ENCODE measurements around the gene COBL. TPM values are rescaled to one million over a fixed set of nuclear protein-coding genes. Genes with fewer than 3 reads are reported as not detected.

The COBL gene
- total RNA-seq, 1 experiment from 2014 or later = 8.6 TPM

DNA sequence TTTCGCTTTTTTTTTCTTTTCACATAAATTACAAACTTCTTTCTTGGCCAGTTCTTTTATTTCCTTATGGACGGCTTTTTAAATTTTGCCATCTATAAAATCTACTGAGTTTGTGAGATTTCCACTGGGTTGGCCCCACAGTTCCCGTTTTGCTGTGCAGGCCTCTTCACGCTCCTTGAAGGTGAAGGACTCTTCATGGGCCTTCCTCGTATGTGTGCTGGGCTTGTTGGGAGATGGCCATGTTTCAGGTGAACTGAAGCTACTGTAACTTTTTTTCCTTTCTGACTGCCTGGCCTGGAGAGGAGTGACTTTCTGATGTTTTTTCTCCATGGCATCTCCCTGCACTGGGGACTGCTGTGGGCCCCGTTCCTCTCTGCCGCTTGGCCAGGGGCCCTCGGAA, 262.4 kb downstream of the COBL start:
- in situ Hi-C loops (cut with HindIII; ENCODE audit: low pct_unique_long_range_greater_than_20kb, low sequenced_read_pairs) = no loop called here
- DNase-seq (ENCODE audit: low read depth, low spot score) = no peak

DNA sequence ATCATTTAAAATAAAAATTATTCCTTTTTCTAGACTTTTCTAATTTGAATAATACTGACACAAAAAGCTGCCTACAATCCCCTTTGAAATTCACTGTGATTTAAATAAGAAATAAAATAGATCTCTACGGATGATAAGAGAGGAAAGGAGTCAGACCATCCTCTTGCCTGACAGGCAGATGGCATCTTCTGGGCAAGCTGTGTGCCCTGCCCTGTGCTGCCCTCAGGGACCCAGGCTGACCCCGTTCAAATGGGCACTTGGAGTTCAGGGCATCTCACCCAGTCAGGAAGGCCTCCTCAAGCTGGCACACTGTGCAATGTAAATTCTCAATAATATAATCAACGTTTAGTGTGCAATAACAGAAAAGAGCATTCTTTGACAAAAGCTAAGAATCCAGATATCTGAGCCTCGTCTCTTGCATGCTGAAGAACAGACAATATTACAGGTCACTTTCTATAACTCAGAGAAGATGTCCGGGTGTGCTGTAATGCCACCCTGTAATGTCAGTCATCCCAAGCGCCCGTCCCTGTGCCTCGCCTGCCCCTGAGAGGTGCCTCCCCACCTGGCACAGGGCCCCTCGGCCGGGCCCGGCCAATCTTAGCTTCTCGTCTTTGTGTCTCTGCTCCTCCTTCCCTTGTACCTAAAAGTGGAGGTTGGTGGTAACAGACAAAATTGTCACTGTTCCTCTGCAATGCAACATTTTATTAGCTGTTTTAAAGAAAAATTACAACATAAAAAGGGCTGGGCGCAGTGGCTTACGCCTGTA, 263.3 kb downstream of the COBL start:
- in situ Hi-C loops (cut with HindIII; ENCODE audit: low pct_unique_long_range_greater_than_20kb, low sequenced_read_pairs) = no loop called here

DNA sequence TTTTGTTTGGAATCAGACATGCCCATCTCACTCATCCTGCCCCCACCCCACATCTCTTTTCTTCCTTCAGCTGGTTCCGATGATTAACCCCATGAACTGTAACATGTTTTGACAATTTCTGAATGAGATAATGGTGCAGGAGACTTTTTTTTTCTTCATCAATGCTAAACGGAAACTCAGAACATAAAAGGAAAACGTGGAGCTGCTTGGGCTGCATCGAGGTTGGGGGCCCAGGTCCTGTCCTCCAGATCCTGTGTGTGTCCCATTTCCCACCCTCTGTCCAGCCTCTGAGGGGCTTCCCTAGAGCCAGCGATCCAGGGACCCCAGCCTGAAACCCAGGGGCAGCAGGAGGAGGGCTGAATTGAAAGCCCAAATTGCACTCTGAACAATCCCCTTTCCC, 270.1 kb downstream of the COBL start:
- DNase-seq (ENCODE audit: low read depth, low spot score) = no peak
- in situ Hi-C loops (cut with HindIII; ENCODE audit: low pct_unique_long_range_greater_than_20kb, low sequenced_read_pairs) = no loop called here

More for the DNA sequence above, 263.3 kb downstream of the COBL start:
- DNase-seq (ENCODE audit: low read depth, low spot score) = no peak

DNA sequence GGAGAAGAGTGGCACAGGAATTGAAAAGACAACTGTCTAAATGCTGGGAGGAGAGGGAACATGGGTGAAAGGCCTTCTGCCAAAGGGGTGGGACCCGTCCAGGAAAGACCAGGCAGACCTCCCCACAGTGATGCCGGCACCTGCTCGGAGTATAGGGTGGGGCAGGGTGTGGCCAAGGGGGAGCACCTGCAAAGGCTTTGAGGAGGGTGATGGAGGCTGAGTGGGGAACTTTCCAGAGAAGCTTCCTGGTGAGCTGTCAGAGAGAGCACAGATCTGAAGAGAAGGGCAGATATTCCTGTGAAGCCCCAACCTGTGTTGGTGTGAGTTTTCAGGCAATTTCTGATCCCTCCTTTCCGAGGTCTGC, 270.5 kb downstream of the COBL start:
- no peak for DNase-seq (ENCODE audit: low read depth, low spot score)
- in situ Hi-C loops (cut with HindIII; ENCODE audit: low pct_unique_long_range_greater_than_20kb, low sequenced_read_pairs) = no loop called here

DNA sequence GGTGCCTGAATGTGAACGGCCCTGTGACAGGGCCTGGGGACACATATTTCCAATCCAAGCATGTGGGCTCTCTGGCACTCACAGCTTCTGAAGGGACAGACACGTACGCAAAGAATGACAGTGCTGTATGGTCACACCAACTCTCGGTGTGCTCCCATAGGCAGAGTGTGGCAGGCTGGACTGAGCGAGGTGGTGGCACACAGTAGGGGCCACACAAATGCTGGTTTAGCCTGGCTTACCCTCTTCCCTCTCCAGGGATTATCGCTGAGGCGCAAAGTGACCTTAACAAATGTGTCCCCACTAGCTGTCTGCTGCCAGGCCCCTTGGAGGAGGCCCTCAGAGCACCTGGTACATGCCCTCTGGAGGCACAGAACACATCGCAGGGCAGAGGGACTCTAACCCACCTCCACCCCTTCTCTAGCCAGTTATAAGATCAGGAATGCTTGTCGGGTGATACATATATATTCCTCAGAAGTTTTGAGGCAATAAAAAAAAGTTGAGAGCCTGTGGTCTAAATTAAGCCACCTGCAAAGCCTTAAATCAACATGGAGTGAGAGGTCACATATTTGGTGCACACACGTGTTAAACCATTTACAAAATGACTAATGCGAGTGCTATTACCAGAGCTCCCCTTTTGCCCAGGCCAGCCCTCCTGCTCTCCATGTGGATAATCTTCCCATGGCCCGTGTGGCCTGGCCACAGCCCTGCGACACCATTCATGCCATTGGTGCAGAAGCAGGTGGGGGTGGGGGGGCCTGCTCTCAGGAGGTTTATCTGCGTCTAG, 271.1 kb downstream of the COBL start:
- in situ Hi-C loops (cut with HindIII; ENCODE audit: low pct_unique_long_range_greater_than_20kb, low sequenced_read_pairs) = no loop called here
- DNase-seq (ENCODE audit: low read depth, low spot score) = no peak

DNA sequence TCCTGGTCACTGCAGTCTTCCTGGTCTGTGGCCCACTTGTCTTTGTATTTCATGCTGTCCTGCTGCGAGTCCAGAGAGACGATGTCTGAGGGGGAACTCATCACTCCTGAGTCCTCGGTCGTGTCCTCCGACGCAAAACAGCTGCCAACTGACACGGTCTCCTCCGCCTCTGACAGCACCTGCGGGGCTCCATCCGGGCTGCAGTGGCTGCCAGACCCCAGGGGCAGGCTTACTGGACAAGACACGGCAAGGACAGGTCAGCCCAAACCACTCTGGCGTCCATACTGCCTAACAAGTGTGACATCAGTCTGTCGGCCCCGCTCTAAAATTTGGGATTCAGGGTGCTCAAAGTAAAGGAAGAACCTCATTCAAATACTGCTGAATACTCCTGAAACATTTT, 273.1 kb downstream of the COBL start:
- in situ Hi-C loops (cut with HindIII; ENCODE audit: low pct_unique_long_range_greater_than_20kb, low sequenced_read_pairs) = no loop called here
- no peak for DNase-seq (ENCODE audit: low read depth, low spot score)

DNA sequence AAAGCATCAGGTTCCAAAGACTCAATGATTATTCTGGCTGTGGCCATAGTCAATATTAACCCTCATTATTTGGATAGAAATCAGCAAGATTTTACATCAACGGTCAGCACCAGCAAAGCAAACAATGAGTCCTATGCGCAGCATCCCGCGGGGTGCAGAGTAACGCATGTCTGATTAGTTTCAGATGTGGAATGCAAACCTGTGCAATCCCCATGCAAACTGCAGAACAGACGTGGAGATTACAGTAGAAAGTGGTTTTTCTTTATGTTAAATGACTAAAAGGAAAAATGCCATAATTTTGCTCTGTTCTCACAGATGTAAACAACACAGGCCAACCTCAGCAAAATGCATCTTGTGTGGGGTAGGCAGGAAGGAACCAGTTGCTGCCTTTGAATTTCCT, 275.8 kb downstream of the COBL start:
- no peak for DNase-seq (ENCODE audit: low read depth, low spot score)
- in situ Hi-C loops (cut with HindIII; ENCODE audit: low pct_unique_long_range_greater_than_20kb, low sequenced_read_pairs) = no loop called here

DNA sequence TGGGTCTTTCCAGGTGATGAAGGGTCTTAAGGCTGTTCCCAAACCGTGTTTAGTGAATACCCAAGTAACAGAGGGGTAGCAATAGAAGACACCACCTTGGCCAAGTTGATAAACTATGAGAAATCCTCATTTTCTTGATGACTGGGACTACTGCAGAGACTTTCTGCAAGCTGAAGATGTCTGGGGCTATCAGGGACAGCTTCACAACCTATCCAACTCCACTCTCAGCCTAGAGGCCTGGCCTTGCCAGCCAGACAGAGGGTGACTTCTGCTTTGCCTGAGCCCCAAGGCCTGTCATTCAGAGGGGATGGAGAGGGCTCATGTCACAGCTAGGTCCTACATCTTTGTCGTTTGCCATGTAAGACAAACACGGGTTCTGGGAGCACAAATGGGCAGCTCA, 278.0 kb downstream of the COBL start:
- in situ Hi-C loops (cut with HindIII; ENCODE audit: low pct_unique_long_range_greater_than_20kb, low sequenced_read_pairs) = no loop called here
- no peak for DNase-seq (ENCODE audit: low read depth, low spot score)

DNA sequence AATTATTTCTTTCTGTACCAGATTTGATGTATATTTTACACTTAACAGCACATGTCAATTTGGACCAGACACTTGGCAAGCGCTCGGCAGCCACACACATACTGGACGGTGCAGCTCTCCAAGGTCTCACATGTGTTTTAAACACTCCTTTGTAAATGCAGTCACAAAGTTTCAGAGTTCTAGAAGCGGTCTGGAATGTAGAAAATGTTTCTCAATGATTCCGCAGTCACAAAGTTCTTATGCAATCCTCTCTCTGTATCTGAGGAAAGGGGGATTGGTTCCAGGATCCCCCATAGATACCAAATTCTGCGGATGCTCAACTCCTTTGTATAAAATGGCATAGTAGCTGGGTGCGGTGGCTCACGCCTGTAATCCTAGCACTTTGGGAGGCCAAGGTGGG, 280.9 kb downstream of the COBL start:
- in situ Hi-C loops (cut with HindIII; ENCODE audit: low pct_unique_long_range_greater_than_20kb, low sequenced_read_pairs) = no loop called here

DNA sequence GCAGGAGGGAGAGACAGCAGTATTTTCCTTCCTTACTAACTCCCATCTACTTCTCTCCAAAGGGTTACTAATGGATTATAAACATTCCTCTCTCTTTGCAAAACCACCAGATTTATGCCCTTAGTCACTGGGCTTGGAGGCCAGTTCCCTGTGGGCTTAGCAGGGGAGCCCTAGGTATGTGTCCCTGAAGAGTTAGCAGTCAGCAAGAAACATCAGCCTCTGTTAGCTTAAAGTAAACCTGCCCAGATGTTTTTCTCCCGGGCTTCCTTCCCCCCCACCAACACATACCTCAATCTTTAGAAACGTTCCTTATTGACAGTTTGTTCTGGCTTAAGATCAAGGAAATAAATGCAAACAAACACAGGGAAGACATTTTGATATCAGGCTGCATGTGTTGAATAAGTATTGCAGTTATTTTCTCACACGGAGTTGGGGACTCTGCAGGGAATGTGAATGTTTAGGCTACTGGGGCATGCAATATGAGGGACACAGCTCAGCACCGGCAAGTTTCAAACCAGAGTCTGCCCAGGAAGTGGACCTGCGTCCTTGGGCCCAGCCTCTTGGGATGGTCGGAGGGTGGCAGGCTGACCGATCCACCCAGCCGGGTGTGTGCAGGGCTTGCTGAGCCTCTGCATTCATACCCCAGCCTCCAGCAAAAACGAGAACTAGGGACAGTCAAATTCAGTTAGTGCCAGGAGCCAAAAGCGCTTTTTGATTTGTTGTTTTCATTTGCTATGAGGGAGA, 281.9 kb downstream of the COBL start:
- no peak for DNase-seq (ENCODE audit: low read depth, low spot score)
- in situ Hi-C loops (cut with HindIII; ENCODE audit: low pct_unique_long_range_greater_than_20kb, low sequenced_read_pairs) = no loop called here

More for the DNA sequence above, 280.9 kb downstream of the COBL start:
- DNase-seq (ENCODE audit: low read depth, low spot score) = no peak

DNA sequence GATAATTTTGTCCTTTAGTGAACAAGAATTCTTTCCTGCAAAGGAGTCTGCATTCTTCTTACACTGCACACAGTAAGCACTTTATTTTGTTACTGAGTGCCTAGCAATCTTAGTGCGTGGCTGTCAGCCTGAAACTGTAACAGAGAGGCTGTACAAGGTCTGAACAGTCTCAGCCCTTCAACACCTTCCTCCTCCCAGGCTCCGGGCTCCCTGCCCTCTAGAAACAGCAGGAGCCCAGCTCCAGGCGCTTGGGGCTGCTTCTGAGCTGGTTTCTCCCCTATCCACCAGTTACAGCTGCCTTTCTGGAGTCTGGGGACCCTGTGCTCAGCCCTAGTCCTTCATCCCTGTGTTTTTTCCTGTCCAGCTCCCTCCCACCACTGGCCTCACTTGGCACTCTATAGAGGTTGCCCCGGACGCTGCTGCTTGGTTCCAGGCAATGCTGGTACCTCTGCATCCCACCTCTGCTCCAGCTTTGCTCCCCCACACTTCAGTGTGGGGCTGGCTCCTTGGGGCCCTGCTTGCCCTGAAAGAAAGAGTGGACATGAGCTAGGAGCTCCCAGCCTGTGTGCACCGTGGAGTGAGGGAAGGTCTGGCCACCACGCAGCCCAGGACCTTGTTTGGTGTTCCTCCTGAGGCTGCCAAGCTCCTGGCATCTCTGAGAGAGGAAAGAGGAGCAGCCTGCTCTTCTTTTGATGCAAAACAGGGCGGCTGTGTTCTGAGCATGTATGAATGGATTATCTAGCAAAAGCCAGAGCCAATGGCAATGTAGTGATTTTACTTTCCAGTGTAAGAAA, 282.7 kb downstream of the COBL start:
- in situ Hi-C loops (cut with HindIII; ENCODE audit: low pct_unique_long_range_greater_than_20kb, low sequenced_read_pairs) = no loop called here
- no peak for DNase-seq (ENCODE audit: low read depth, low spot score)

DNA sequence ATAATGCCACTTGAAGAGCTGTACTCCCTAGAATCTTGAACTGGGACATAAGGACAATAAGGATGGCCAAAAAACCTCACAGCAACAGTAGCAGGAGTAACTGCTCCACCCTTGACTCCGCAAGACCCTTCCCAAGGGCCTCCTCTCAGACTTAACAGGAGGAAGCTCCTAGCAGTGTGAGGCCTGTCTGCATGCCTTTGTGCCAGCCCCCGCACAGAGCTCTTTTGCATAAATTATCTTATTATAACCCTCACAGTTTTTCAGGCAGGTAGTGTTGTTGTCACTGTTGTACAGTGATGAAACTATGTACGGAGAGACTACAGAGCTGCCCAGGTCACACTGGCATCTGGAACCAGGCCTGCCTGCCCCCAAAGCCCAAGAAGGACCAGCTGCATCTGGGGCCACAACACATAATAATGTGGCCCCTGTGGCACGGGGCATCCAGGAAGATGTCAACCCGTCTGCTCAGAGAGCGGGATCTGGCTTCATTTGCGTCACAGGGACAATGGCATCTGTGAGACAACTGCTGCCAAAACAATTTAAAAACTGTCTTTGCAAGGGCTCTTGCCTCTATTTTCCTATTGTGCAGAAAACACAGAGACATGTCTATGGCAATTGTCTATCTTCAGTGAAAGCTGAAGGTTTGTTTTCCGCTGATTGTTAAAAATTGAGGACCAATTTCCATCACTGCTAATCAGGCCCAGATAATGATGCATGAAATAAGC, 284.7 kb downstream of the COBL start:
- in situ Hi-C loops (cut with HindIII; ENCODE audit: low pct_unique_long_range_greater_than_20kb, low sequenced_read_pairs) = no loop called here
- no peak for DNase-seq (ENCODE audit: low read depth, low spot score)

DNA sequence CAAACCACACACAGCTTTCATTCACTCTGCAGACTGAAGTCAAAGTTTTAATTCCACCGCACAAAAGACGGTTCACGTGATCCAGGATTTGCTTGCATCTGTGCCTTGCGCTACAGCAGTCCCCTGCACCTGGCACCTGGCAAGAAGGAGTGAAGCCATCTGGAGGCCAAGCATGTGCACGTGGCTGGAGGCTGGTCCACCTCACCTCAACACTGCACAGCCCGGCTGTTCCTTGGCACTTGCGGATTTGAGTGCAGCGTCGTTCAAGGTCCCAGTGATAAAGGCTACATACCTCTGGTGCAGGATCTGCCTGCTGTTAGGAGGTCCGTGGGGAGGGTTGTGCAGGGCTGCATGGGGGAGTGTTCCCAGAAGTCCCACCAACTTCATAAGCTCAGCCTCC, 285.4 kb downstream of the COBL start:
- in situ Hi-C loops (cut with HindIII; ENCODE audit: low pct_unique_long_range_greater_than_20kb, low sequenced_read_pairs) = no loop called here
- no peak for DNase-seq (ENCODE audit: low read depth, low spot score)

DNA sequence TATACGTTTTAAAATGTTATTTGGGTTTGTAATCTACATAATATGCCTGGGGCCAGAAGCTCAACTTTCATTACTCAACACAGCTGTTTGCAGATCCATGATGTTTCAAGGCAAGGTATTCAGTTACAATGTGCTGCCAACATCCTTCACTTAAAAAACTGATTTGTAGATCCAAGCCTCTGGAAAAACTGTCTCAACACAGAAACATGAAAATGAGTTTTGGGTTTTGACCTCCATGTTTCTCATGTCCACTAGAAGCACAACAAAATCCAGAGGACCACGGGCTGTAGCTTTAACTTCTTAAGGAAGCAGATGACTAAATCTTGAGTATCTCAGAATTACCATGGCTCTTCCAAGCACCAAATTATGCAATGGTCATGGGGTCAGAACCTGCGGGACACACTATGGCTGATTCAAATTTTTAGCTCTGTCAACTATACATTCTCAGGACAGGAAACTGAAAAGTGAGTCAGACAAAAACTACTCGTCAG, 286.9 kb downstream of the COBL start:
- DNase-seq (ENCODE audit: low read depth, low spot score) = no peak
- in situ Hi-C loops (cut with HindIII; ENCODE audit: low pct_unique_long_range_greater_than_20kb, low sequenced_read_pairs) = no loop called here

DNA sequence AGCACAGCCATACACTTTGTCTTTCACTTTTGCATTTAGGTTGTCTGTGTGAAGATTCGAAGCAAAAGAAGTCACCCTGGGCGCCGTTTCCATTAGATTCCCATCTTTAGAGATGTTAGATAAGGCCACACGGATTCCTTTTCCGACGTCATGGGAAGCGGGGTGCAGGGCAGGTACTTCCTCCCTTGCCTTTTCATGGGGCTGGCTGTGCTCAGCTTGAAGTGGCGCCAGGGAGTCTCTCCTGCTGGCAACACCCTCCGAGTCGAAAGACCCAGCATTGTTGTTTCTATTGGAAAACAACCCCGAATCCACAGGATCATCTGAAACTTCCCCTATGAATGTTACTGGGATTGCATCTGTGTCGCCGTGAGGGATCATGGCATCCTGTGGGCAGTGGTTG, 287.5 kb downstream of the COBL start:
- no peak for DNase-seq (ENCODE audit: low read depth, low spot score)
- in situ Hi-C loops (cut with HindIII; ENCODE audit: low pct_unique_long_range_greater_than_20kb, low sequenced_read_pairs) = no loop called here

DNA sequence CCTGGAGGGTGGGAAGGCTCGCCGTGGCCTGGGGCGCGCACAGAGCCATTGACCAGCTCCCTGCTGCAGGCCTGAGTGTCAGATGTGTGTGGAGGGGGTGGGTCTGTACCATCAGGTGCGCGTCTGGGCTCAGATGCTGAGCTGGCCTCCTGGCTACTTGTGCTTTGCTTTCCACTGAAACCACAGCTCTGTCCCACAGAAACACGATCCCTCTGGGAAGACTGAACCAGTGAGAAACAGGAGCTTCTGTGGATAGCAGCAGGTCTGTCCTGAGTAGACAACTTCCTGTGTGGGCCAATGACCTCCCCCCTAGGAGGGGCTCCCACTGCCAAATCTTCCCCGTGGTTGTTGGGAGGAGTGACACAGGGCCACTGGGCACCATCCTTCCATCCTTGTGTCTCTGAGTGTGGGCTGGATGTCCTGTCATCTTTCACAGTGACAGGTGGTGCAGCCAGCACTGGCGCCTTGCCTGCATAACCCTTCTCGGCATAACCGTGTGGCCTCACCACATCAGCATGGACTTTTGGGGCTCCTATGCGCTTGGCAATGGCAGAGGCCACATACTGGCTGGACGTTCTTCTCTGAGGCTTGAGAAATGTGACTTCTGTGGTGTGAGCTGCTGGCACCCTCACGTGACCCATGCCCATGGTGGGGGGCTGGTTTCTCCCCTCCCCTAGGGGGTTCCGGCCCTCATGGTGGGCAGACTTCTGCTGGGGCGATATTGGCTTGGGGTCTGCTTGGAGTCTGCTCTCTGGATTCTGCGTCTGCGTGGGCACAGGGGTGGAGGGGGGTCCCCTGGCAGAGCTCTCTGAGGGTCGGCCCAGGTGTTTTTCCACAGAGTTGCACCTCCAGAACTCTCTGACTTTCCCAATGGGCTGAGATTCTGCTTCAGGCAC, 288.4 kb downstream of the COBL start:
- in situ Hi-C loops (cut with HindIII; ENCODE audit: low pct_unique_long_range_greater_than_20kb, low sequenced_read_pairs) = no loop called here
- no peak for DNase-seq (ENCODE audit: low read depth, low spot score)

All from SK-MEL-5 (cell line).